ENCODE results near the gene ATRNL1.
"Not testable (repeated sequence)": the region's sequence is repeated elsewhere in the genome, so short reads cannot be mapped to it uniquely, and the experiment has no call there.

ATRNL1 gene

DNA sequence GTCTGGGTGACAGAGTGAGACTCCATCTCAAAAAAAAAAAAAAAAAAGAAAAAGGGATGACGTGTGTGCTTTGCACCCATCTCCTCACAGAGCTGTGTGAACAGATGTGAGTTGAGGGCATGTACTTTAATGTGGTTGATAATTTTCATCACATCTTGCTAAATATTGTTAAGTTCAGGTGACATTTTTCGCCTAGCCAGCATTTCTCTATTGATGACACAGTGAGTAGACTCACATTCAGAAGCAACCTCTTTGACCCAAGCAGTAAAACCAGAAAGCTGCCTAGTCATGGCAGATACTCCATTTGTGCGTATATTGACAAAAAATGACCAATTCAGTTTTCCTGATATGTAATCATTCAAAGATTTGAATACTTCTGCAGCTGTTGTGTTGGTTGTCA lies 126.0 kb downstream of the ATRNL1 start:
- no peak for DNase-seq

DNA sequence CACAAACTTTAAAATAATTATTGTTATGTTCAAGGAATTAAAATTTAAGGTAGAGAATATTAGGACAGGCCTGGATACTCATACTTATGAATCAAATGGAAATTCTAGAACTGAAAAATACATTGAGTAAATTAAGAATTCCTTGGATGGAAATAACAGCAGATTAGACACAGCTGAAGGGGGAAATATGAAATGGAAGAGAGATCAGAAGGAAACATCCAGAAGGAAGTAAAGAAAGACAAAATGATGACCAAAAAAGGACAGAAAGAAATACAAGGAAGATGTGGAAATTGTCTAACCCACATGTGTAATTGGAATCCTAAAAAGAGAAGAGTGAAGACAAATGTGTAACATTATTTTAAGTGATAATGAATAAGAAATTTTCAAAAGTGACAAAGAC lies 128.9 kb downstream of the ATRNL1 start:
- DNase-seq: no peak

DNA sequence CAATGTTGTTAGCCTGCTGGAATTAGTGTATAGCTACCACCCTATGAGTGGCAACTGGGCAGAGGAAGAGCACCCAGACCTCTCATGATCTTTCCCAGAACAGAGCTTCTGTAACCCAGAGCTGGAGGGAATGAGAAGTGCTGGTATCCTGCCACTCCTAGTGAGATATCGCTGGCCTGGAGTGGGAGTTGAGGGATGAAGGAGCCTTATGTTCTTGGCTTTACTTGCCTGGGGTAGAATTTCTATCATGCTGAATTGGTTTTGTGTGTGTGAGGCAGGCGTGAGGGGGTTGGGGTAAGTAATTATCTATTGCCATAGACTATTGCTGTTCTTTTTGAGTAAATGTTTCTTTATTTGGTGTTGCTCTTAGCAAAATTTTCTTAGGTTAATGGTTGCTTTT lies 146.6 kb downstream of the ATRNL1 start:
- no peak for DNase-seq

DNA sequence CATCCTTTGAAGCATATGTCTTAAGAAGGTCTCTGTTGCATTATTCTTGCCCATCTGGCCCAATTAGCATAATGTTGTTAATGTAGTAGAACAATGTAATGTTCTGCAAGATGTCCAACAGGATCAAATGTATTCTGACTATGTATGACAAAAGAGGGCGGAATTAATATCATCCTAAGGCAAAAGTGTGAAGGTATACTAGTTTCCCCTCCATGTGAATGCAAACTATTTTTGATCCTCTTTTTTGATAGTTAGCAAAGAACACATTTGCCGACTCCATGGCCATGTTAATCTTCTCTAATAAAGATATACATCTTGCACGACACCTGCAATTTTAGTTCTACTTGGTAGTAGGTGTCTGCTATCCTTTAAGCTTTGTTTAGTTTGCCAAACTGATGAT lies 157.6 kb downstream of the ATRNL1 start:
- no peak for DNase-seq

DNA sequence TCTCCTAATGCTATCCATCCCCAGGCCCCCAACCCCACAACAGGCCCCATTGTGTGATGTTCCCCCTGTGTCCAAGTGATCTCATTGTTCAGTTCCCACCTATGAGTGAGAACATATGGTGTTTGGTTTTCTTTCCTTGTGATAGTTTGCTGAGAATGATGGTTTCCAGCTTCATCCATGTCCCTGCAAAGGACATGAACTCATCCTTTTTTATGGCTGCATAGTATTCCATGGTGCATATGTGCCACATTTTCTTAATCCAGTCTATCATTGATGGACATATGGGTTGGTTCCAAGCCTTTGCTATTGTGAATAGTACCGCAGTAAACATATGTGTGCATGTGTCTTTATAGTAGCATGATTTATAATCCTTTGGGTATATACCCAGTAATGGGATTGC lies 160.6 kb downstream of the ATRNL1 start:
- DNase-seq: not testable (repeated sequence)

DNA sequence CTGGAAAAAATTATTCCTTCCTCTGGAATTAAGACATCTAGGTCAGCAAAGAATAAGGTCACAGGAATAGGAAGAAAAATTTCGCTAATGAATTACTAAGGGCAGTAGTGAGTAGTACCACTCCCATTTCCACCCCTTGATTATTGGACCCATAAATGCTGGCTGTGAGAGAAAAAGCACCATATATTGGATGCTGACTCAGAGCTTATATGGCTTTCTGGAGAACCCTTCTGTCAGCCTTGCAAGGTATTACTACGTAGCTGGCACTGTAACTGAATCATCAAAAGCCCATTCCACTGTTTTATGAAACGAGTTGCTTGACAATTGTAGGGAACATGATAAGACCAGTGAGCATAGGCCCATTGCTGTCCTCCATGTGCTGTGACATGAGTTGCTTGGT lies 179.3 kb downstream of the ATRNL1 start:
- DNase-seq: no peak

DNA sequence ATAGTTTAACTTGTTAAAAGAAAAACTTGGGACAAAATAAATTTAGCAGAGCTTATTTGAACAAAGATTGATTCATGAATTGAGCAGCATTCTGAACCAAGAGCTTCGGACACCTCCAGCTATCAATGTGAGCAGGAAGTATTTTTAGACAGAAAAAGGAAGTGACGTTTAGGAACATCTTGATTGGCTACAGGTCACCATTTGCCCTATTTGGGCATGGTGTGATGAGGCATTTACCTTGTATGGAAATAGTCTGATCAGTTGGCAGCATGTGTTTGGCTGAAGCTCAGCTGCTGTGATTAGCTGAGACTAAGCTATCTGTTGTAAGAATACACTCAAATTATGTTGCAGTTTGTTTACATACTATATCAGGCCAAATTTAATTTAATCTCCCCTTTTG lies 185.1 kb downstream of the ATRNL1 start:
- DNase-seq: no peak

DNA sequence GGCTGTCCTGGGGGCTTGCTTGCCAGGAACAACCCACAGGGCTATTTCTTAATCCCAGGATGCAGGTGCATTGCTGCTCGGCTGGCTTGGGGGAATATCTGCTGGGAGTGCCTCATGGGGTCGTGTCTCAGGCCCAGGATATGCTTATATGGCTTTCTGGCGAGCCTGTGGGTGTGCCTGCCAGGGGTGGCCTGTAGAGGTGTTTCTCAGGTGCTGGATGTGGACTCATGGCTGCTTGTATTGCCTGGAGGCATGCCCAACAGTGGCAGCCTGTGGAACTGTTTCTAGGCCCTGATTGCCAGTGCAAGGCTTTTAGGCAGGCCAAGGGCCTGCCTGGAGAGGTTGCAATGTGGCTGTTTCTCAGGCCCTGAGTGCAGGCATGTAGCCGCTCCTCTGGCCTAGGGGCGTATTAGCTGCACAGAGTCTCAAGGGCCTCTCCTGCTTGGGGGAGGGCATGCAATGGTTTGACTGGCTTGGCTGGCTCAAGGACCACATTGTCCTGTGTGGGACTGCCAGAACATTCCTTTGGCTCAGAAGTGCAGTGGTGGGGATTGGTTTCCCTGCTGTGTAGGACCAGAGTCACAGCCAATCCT lies 202.1 kb downstream of the ATRNL1 start:
- no peak for DNase-seq

DNA sequence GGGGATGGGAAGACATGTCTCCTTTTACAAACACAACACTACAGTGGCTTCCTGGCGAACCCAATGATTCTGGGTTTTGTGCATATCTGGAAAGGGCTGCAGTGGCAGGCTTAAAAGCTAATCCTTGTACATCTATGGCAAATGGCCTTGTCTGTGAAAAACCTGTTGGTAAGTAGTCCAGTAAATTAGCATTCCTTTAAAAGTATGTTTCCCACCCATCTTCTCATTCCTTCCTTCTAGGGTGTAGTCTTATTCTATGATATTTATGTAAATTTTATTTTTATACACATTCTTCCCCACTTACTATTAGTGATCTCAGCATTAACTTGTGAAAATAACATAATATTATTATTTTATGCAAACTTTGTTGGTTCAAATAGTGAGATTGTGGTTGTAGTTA lies 206.9 kb downstream of the ATRNL1 start:
- DNase-seq: no peak

DNA sequence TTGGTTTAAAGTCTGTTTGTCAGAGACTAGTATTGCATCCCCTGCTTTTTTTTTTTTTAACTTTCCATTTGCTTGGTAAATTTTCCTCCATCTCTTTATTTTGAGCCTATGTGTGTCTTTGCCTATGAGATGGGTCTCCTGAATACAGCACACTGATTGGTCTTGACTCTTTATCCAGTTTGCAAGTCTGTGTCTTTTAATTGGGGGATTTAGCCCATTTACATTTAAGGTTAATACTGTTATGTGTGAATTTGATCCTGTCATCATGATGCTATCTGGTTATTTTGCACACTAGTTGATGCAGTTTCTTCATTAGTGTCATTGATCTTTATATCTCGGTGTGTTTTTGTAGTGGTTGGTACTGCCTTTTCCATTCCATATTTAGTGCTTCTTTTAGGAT lies 226.5 kb downstream of the ATRNL1 start:
- DNase-seq: not testable (repeated sequence)

DNA sequence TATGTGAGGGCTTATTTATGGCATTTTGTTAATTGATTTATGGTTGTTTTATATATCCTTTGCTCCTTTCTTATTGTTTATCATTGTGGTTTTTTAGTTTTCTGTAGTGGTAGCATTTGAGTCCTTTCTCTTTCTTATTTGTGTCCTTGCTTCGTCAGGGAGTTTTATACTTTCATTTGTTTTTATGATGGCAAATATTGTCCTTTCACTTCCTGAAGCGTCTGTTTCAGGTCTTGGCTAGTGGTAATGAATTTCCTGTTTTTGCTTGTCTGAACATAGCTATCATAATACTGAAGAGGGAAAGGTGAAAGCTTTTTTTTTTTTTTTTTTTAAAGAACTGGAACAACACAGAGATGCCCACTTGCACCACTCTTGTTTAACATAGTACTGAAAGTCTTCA lies 228.2 kb downstream of the ATRNL1 start:
- DNase-seq: no peak

DNA sequence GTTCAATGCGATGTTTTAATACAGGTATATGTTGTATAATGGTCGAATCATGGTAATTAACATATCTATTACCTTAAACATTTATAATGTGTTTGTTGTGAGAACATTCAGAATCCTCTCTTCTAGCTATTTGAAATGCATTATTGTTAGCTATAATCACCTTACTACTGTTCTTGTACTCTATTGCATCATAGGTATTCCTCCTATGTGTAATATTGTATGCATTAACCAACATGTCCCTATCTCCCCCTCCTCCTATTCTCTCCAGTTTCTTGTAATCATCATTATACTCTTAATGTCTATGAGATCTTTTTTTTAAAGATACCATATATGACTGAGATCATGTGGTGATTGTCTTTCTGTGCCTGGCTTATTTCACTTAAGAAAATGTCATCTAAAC lies 235.2 kb downstream of the ATRNL1 start:
- no peak for DNase-seq

DNA sequence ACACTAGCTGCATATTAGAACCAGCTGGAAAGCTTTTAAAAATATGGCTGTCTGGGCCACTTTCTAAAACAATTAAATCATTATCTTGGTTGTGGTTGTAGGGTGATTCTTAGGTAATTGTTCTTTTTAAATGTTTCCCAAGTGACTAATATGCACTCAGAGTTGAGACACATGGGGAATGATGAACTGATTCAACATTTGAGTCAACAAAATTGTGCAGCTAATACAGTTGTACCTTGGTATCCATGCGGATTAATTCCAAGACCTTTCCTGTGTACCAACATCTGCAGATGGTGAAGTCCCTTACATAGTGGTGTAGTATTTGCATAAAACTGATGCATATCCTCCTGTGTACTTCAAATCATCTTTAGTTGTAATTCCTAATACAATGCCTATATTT lies 242.2 kb downstream of the ATRNL1 start:
- DNase-seq: no peak

DNA sequence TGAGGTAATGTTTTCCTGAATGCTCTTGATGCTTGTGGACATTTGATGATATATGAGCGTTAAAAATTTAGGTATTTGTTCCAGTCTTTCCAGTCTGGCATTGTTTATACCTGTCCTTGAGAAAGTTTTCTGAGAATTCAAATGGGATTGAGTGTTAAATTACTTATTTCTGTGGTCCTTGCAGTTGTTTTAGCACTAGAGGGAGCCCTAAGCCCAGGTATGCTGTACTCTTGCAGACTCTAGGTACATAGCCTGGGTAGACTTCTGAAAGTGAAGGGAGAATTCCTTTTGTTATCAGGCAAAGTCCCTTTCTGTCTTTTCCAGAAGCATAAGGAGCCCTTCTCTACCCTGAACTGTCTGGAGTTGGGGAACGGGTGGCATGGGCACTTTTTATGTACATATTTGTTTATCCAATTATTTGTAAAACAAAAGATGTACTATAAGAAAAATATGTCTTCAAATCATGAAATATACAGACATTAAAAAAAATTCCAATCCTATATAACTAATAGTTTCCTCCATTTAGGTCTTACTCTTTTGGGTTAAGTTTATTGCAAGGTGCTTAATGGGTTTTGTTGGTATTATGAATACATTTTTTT lies 262.1 kb downstream of the ATRNL1 start:
- DNase-seq: no peak

DNA sequence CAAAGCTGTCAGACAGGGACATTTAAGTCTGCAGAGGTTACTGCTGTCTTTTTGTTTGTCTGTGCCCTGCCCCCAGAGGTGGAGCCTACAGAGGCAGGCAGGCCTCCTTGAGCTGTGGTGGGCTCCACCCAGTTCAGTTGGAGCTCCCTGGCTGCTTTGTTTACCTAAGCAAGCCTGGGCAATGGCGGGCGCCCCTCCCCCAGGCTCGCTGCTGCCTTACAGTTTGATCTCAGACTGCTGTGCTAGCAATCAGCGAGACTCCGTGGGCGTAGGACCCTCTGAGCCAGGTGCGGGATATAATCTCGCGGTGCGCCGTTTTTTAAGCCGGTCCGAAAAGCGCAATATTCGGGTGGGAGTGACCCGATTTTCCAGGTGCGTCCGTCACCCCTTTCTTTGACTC lies 274.8 kb downstream of the ATRNL1 start:
- DNase-seq: not testable (repeated sequence)

DNA sequence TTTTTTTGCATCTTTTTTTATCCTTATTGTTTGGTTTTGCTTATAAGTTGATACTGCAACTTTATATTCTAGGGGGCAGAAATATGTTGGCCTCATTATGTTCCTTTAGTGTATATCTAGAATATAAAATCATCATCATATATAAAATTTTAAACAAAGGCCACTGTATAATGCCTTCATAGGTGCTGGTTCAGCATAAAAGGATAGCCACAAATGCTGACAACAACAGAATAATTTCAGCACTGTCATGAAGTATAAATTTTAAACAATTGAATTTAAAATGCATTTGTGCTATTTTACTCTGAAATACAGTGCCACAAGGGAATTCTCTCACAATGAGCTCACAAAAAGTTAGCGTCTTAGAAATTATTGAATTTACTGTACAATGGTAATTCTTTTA lies 285.9 kb downstream of the ATRNL1 start:
- no peak for DNase-seq

DNA sequence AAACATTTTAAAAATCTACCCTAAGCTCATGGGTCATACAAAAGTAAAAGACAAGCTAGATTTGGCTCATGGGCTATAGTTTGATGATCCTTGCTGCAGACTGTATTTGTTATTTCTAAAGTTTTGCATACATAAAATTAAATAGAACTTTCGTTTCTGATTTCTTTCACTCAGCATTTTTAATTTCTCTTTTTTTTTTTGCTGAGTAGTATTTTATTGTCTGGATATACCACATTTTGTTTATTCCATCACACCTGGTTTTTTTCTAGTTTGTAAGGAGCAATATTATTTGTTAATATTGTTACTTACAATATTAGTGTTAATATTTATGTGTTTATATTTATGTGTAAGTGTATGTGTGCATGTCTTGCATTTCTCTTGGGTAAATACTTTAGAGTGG lies 291.5 kb downstream of the ATRNL1 start:
- DNase-seq: no peak

DNA sequence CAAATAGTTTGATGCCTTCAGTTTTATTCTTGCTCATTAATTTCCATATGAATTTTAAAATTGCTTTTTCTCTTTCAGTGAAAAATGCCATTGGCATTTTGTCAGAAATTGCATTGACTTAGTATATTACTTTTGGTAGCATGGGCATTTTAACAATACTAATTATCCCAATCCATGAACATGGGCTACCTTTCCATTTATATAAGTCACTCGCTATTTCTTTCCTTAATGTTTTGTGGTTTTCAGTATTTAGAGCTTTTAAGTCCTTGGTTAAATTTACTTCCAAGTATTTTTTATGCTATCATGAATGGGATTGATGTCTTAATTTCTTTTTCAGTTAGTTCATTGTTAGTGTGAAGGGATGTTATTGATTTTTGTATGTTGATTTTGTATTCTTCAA lies 297.4 kb downstream of the ATRNL1 start:
- no peak for DNase-seq

DNA sequence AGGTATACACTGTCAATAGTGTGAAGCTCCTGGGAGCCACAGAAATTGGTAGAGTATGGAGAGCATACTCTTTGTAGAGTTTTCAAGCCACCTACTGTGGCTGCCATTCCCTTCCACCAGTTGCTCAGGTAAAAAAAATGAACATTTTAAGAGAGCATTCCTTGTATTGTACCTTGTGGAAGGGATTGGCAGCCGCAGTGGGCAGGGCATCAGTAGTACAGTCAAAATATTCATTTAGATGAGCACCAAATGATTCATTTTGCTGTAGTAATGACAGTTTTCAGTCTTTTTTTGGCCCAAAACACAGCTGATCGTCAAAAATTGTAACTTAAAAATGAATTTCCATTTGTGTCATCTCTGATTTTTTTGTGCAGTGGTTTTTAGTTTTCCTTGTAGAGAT lies 304.9 kb downstream of the ATRNL1 start:
- no peak for DNase-seq

DNA sequence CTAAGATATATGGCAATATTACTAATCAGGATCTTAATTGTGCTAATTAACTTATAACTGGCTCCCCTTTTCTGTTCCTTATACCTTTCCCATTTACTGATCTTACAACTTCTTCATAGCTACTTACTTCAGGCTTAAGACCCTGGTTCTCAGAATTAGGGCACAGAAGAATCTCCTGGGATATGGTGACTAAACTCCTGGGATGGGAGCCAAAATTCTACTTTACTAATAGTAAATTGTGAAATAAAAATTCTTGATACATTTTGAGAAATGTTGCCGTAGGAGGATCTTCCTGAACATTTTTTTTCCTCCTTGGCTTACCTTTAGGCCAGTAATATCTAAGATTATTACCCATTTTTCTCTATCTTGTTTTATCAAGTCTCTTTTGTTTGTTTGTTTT lies 309.5 kb downstream of the ATRNL1 start:
- DNase-seq: no peak

DNA sequence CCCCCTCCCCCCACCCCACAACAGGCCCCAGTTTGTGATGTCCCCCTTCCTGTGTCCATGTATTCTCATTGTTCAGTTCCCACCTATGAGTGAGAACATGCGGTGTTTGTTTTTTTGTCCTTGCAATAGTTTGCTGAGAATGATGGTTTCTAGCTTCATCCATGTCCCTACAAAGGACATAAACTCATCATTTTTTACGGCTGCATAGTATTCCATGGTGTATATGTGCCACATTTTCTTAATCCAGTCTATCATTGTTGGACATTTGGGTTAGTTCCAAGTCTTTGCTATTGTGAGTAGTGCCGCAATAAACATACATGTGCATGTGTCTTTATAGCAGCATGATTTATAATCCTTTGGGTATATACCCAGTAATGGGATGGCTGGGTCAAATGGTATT lies 312.7 kb downstream of the ATRNL1 start:
- DNase-seq: not testable (repeated sequence)

DNA sequence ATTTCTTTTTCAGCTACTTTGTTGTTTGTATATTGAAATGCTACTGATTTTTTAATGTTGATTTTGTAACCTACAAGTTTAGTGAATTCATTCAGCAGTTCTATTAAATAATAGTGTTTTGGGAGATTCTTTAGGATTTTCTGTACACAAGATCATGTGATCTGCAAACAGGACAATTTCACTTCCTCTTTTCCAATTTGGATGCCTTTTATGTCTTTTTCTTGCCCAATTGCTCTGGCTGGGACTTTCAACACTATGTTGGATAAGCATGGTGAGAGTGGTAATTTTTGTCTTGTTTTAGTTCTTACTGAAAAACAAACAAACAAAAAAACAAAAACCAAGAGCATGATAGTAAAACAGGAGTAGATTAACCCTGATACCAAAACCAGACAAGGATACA lies 316.2 kb downstream of the ATRNL1 start:
- DNase-seq: no peak

DNA sequence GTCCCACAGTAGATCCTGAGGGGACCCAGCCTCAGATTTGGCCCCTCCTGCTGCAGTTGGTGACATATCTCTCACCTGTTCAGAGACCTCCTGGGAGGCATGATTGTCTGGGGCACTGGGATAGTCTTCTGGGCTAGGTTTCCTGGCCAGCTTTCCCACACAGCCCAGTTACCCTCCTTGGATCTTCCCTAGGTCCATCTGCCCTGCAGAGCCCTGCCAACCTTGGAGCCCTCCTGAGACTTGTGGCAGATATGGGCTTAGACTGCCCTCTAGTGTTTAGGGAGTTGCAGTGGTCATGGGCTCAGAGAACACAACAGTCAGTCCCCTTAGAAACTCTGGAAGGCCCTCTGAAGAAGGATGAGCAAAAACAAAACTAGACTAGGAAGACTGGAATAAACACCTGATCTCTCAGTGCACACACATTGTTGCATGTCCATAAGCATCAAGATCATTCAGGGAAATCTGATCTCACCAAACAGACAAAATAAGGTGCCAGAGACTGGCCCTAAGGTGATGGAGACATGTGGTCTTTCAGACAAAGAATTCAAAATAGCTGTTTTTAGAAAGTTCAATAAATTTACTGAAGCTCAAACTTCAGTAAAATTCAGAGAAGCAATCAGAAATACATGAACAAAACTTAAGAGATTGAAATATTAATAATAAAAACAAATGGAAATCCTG lies 324.6 kb downstream of the ATRNL1 start:
- DNase-seq: no peak

DNA sequence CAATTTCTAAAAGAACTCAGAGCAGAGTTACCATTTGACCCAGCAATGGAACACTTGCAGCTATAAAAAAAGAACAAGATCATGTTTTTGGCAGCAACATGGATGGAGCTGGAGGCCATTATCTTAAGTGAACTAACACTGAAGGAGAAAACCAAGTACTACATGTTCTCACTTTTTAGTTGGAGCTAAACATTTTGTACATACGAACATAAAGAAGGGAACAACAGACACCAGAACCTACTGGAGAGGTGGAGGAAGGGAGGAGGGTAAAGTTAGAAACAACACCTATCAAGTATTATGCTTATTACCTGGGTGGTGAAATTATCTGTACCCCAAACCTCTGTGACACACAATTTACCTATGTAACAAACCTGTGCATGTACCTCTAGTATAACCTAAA lies 329.5 kb downstream of the ATRNL1 start:
- DNase-seq: no peak

DNA sequence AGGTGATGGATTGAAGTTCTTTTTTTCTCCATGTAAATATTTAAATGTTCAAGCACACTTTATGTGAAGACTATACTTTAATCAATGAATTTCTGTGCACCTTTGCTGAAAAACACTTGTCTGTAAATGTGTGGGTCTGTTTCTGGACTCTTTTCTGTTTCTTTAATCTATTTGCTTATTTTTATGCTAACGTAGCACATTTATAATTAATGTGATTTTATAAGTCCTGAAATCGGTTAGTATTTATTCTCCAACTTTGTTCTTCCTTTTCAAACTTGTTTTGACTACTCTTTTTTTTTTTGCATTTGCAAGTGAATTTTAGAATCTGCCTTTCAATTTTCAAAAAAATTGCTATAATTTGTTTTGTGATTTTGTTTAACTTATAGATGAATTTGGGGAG lies 334.4 kb downstream of the ATRNL1 start:
- no peak for DNase-seq

Data from CD4-positive, alpha-beta T cell treated with Interleukin-1 beta for 1 hour (primary cell).